HG02870 (cell line): ENCODE measurements around the gene SAP25.

Experiments
- ATAC-seq: cut with Tn5 transposase; IDR thresholded peaks from one replicate; pipeline ENCODE4 v1.9.1; 2021; ENCODE audit warnings: mild to moderate bottlenecking, moderate library complexity; ENCODE audit not compliant: unreplicated experiment

The SAP25 gene

DNA sequence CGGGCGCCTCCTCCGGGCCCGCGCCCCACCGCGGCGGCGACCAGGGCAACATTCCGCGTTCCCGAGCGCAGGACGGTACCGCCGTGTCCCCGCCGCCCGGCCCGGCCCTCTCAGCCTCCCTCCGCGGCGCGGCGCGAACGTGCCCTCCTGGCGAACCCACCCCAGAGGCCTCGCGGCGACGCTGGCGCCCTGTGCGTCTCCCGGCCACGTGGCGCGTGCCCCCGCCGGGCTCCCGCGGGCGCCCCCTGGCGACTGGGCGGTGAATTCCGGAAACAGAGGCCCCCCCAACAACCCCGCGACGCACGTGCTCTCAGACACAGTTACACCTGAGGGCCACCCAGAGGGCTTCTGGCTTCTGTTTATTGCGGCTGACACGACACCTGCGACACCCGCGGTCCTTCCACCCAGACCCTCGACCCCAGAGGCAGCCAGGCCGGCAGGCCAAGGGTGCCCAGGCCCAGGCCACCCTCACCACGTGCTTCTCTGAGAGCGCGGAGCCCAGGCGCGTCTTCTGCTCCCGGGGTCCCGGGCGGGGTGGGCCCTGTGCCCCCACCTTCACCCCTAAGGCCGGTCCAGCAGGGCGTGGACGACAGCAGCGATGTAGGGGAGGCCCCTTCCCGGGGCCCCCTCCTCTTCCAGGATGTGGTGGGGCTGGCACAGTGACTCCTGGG, at the start of gene SAP25:
SAP25 (minus strand) TSS at position 210 of the 671 bp plus-strand sequence; CDS start at position 52, 158 bp downstream.
- ATAC-seq: no peak

DNA sequence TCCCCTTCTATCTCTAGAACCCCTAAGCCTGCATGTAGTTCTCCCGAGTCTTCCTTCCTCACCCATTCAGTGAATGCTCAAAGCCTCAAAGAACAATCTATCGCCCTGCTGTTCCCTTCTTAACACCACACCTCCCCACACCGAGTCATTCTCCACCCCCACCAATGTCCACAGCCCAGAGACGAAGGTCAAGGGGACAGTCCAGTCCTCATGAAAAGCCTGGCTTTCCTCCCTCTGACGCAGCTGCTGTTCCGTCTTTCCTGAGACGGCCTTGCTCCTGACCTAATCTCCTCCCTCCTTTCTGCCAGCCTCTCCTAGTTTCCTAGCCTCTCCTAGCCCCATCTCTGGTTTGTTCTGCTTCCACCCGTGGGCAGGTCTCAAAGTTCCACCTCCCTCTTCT, 47.9 kb upstream of the SAP25 start:
- no peak for ATAC-seq

DNA sequence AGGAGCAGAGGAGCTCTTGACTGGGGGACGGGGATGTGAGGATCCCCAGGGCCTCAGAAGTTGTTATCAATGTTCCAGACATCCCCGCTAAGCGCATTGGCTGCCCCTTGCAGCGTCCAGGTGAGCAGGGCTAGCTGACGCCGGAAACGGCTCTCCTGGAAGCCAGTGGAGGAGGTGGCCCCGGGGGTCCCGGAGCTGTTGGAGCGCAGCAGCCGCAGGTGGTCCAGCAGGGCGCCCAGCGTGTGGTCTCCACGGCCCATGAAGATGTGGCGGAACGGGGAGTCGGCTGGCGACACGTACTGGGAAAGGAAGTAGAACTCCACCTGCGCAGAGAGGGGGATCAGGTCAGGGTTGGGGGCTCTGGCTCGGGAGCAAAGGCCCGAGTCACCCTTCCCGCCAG, 47.1 kb upstream of the SAP25 start:
- no peak for ATAC-seq

DNA sequence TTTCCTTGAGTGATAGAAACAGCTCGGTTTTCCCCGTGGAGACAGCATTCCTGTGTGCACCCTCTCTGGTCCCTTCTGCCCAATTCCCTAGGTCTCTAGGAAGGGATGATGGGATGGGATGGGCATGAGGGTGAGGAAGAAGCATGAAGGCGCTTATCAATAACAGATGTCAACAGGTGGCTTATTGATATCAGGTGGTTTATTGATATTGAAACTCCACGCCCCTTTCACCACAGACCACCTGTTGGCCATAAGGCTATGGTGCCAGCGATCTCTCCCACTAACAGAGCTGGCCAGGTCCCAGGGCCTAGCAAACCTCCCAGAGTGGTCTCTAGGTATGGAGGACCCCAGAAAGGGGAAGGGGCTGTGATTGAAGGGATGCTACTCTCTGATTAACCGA, 46.5 kb upstream of the SAP25 start:
- ATAC-seq: no peak

DNA sequence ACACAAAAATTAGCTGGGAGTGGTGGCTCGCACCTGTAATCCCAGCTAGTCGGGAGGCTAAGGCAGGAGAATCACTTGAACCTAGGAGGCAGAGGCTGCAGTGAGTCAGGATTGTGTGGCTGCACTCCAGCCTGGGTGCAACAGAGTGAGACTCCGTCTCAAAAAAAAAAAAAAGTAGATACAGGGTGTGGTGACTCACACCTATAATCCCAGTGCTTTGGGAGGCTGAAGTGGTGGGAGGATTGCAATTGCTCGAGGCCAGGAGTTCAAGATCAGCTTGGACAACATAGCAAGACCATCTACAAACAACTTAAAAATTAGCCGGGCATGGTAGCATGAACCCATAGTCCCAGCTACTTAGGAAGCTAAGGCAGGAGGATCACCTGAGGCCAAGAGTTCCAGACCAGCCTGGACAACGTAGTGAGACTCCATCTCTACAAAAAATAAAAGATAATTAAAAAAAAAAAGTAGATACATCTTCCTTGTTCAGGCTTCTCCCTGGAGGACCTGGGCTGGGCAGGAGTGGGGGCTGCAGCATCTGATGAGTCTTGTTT, 40.7 kb upstream of the SAP25 start:
- no peak for ATAC-seq

DNA sequence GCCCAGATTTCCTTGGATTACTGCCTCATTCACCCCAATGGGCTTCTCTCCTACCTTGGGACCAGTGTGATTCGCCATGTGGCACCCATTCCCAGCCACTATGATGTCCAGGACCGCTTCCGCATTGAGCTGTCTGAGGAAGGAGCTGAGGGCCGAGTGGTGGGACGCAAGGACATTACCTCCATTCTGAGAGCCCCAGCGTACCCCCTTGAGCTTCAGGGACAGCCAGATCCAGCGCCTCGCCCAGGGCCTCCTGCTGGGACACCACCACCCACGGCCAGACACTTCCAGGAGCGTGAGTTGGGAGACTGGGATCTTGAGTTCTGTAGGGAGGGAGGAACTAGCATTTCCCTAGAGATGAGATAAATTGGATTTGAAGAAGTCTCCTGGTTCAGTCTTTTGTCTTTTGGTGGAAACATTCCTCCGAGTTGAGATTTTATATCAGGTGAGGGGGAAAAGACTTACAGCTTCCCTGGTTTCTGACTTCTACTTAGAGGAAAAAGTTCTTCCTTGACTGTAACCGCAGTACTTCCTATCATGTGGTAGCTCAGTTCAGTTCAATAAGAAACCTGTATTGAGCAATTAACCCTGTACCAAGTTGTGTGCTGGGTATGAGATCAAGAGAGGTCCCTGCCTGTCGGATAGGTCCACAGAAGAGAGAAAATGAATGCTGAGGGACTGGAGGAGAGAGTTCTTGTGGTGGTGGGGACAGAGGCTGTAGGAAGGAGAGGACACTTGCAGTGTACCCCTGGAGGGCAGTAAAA, 39.9 kb upstream of the SAP25 start:
- no peak for ATAC-seq

DNA sequence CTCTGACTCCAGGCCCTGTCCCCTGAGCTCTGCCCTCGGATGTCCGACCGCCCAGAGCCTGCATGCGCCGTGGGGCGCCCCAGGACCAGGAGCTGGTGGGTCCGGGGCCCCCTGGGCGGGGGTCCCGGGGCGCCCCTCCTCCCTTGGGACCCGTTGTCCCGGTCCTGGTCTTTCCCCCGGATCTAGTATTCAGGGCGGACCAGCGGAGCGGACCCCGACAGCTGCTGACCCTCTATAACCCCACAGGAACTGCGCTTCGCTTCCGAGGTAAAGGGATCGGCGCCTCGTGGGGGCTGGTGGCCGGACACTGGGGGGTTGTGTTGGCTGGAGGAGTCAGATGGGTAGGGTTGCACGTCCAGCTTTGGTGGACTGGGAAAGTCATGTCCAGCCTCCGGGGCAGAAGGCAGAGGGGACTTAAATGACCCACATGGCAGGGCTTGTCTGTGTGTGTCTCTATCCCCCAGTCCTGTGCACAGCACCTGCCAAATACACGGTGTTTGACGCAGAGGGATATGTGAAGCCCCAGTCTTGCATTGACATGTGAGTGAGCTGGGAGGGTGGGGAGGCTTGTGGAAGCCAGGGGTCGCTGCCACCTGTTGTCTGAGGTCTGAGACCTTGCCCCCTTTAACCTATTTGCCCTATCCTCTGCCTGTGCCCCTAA, 39.2 kb upstream of the SAP25 start:
- ATAC-seq: no peak

DNA sequence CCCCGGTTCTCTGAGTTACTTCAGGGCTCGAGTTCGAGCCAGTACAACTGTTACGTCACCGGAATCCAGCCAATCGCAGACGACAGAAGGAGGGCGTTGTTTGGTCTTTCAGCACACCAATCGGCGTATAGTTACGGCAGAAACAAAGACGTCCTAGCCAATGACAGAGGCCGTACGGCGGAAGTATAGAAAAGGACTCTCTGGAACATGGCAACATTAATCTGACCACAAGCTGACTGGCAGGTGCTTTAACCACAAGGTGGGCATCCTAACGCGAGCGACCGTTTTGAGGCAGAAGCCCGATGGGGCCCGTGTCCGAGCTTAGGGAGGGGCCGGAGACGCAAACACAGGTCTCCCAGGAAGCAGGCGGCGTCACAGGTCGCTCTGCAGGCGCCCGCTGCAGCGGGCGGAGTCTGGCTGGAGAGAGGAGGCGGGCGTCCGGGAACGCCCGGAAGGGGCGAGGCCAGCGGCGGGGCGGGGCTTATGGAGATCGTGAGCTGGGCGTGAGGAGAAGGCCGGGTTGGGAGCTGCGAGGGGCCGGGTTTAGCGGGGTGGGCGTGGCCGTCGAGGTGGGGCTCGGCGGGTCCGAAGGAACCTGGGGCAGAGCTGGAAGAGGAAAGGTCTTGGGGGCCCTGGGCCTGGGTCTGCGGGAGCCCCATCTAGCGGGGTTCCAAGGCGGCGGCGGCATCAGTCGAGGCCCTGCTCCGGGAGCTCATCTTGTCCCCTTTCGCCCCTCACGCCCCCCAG, 38.5 kb upstream of the SAP25 start, which contains the start of gene MOSPD3:
MOSPD3 (plus strand) TSS at position 558 of the 747 bp plus-strand sequence. CDS start 252 bp downstream, outside the sequence.
- peak; percentile 92 for ATAC-seq

DNA sequence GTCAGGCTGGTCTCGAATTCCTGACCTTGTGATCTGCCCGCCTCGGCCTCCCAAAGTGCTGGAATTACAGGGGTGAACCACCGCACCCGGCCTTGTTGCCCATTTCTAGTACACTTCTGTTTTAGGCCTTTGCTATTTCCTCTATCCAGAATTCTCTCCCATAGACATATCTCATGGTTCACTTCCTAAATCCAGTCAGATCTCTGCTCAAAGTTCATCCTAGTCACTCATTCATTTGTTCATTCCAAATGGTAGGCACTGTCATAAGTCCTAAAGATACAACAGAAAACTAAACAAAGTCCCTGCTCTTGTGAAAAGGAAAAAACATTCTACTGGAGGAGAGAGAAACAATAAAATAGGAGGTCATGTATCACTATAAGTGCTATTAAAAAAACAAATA, 36.3 kb upstream of the SAP25 start:
- ATAC-seq: no peak

DNA sequence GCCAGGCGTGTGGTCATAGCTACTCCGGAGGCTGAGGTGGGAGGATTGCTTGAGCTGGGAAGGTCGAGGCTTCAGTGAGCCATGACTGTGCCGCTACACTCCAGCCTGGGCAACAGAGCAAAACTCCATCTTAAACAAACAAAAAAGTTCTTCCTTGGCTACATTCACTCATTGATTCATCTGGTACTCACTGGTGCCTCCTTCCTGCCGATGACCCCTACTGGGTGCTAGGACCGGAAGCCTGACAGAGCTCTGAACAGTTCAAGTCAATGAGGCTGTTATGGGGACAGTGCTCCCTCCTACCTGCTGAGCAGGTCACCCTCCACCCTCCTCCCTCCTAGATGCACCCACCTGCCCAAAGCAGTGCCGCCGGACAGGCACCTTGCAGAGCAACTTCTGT, 33.4 kb upstream of the SAP25 start:
- no peak for ATAC-seq

DNA sequence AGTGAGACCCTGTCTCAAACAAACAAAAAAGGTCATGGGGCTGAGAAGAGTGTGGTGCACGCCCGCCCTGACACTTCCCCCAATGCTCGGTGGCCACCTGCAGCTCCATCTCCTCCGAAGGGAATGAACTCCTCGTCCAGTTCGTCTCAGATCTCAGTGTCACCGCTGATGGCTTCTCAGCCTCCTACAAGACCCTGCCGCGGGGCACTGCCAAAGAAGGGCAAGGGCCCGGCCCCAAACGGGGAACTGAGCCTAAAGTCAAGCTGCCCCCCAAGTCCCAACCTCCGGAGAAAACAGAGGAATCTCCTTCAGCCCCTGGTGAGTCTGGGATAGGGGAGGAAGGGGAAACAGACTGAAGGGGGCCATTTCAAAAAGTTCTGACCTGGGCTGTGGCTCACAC, 32.6 kb upstream of the SAP25 start:
- ATAC-seq: no peak

DNA sequence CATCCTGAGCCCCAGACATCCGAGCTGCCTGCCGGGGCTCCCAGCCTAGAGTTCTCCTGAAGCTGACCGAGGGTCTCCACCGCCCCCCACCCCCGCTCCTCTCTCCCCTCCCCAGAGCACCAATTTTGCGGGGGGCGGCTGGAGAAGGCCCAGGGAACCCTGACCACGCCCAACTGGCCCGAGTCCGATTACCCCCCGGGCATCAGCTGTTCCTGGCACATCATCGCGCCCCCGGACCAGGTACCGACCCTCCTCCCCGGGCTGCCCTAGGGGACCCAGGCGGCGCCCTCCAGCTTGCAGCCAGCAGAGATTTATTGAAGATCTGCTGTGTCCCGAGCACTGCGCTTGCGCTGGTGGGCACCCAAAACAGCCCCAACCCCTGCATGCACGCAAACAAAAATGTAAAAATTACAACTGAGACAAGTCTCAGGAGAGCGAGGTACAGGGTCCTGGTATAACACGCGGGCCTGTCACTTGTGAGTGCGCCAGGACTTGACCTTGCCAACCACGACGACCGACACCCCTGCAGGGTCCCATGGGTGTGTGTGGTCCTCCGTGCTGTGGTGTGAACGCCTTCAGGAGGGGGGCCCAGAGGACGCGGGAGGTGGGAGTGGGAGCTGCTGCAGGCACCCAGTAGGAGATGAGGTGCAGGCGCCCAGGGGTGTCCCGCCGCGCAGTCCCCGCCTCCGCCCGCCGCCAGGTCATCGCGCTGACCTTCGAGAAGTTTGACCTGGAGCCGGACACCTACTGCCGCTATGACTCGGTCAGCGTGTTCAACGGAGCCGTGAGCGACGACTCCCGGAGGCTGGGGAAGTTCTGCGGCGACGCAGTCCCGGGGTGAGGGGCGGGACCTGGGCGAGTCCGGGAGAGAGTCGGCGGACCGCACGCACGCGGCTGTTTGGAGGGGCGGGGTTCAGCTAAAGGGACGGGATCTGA, 31.5 kb upstream of the SAP25 start:
- no peak for ATAC-seq

DNA sequence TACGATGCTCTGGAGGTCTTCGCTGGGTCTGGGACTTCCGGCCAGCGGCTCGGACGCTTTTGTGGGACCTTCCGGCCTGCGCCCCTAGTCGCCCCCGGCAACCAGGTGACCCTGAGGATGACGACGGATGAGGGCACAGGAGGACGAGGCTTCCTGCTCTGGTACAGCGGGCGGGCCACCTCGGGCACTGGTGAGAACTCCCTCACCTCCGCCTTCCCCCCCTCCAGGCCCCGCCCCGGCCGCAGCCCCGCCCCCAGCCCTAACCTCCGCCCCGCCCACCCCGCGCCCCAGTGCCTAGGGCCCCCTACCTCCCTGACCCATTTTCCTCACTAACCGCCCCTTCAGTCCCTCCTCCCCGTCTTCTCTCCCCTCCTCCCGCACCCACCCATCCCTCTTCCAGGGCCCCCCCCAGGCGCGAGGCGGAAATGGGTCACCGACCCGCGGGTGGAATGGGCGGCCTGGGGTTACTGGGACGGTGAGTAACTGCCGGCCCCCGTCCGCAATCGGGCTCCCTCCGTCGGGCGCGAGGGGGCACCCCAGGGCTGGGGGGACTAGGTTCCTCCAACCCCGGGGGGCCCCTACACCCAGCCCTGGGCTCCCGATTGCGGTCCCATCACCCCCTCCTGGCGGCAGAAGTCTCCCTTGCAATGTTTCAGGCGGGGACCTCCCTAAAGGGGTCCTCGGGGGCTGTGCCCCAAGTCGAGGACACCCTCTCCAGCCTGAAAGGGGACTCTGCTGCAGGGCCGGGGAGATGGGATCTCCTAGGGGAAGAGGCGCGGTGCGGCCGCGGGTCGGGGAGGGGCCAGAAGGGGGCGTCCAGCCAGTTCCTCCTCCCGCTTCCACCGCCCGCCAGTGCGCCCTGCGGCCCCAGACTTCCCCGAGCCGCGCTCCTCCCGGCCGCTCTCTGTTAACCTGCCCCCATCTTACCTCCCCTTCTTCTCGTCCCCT, 30.6 kb upstream of the SAP25 start:
- ATAC-seq: no peak

DNA sequence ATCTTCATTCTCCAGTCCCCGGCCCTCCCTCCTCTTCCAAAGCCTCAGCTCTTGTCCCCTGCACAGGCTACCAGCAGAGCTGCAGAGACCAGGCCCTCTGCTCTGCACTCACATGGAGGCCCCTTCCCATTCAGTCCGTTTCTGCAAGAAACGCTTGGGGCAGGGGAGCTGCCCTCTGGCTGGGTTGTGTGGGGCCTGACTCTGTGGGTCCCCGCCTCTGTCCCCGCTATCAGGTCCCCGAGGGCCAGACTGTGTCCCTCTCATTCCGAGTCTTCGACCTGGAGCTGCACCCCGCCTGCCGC, 30.0 kb upstream of the SAP25 start:
- no peak for ATAC-seq

DNA sequence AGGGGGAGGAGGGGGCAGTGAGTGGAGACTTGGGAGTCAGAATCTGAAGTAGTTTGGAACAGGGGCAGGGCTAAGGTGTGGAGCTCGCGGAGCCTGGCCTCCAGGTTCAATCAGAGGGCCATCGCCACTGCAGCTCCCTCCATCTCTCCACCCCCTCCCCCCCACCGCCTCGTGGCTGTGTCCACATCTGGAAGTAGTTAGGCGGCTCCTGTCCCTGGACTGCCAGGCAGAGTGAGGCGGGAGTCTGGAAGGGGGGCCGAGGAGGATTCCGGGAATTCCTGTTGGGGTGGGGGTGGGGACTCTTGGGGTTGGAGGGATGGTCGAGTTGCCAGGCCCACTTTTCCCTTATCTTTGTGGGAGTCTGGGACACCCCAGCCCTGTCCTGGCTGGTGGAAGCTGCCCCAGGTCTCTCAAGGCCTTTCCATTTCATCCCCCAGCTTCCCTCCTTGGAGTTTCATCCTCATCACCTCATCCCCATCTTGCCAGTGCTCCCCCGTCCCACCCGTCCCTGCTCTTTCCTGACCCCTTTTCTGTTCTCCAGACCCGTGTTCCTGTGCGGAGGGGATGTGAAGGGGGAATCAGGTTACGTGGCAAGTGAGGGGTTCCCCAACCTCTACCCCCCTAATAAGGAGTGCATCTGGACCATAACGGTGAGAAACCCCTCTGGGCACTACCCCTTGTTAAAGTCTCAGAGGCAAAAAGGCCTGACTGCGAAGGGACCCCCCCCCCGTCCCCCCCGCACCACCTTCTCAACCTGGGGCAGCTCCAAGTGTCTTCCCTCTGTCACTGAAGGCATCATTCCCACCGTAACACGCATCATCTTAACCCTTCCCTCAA, 29.4 kb upstream of the SAP25 start:
- ATAC-seq: no peak

DNA sequence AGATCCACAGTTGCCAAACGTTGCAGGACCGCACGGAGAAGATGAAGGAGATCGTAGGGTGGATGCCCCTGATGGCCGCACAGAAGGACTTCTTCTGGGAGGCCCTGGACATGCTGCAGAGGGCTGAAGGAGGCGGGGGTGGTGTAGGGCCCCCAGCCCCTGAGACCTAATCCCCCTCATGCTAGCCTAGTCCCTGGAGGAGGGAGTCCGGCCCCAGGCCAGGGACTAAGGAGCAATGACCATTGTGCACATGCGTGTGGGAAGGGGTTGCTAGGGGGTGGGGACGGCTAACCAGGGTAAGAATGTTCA, 27.0 kb upstream of the SAP25 start:
- ATAC-seq: no peak

DNA sequence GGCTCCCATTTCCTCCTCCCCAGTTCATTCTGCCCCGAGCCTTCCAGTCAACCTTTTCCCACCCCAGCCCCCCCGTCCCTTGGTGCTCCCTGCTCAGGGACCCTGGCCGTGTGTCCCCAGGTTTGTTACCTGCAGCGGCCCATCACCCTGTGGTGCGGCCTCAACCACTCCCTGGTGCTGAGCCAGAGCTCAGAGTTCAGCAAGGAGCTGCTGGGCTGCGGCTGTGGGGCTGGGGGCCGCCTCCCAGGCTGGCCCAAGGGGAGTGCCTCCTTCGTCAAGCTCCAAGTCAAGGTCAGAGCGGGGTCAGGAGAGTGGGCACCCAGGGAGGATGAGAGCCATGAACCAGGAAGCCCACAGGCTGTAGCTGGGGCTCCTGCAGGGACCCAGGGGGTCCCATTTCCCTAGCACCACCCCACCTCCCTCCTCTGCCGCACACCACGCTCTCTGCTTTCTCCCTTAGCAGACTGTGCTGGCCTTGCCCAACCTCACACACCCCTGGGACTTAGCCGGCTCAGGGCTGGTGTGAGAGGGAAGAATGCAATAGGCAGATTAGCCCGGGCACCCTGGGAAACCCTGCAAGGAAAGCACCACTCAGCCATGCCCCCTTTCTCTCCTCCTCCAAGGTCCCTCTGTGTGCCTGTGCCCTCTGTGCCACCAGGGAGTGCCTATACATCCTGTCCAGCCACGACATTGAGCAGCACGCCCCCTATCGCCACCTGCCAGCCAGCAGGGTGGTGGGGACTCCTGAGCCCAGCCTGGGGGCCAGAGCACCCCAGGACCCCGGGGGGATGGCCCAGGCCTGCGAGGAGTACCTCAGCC, 26.4 kb upstream of the SAP25 start:
- no peak for ATAC-seq
